SK-N-MC (cell line): Measurements from ENCODE around the gene NUP107.

Experiments
- FOXP2 ChIP-seq: optimal IDR thresholded peaks from 2 replicates; pipeline ENCODE3; 2011; ENCODE audit warnings: mild to moderate bottlenecking, moderate library complexity; ENCODE audit not compliant: insufficient read depth; ENCODE audit errors: extremely low read length, control extremely low read depth
- POLR2AphosphoS5 ChIP-seq: IDR thresholded peaks from 2 replicates; pipeline ENCODE4 v1.6.1; 2012; ENCODE audit warnings: mild to moderate bottlenecking, low read depth, low read length, borderline replicate concordance

DNA sequence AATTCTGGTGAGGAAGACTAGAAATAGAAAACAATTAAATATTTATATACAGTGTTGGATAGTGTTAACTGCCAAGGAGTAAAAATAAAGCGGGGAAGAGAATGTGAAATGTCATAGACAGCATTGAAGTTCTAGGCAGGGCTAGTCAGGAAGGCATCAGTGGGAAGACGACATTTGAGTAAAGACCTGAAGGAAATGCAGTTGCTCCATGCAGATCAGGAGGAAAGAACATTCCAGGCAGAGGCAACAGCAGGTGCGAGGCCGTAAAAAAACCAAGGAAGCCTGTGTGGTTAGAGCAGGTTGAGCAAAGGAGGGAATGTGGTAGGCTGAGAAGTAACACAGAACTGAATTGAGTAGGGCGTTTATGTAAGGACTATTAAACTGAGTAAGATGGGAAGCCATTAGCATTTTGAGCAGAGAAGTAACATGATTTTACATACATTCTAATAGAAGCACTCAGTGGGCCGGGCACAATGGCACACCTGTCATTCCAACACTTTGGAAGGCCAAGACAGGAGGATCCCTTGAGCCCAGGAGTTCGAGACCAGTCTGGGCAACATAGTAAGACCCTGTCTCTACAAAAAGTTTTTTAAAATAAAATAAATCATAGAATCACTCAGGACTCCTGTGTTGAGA is 74.1 kb downstream of the NUP107 start:
- TF ChIP-seq FOXP2 (no peak), POLR2AphosphoS5 (no peak)
